ENCODE results near the gene MEGF11.

Gene MEGF11

DNA sequence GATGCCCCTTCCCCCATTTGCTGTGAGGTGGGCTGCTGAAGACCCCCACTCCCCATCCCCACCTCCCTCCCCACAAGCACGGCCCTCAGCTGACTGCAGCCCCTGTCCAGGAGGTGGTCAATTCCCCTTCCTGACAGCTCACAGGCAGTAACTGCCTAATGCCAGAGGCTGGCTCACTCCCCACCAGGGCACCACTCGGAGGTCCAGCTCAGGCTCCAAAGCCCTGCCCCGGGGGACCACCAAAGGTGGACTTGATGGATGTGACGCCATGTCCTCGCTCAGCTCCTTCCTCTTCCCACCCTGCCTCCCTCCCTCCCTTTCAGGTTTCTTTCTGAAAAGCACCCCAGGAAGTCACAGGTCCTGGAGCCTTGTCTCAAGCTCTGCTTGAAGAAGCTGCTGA is 82.8 kb downstream of the MEGF11 start:
- H3K79me2 ChIP-seq (ENCODE audit: insufficient read depth, low read length), result no peaks in the 10 kb centered on the region
- H3K4me2 ChIP-seq (ENCODE audit: low read depth, low read length, poor library complexity, severe bottlenecking), result no peak overlapping the region
- H2AFZ ChIP-seq (ENCODE audit: low read length), result peak overlapping the region; percentile 66; the same call in 1 of the 2 replicates
- no peaks in the 10 kb centered on the region for H3K36me3 ChIP-seq (ENCODE audit: insufficient read depth, low read length)
- H3F3A ChIP-seq (ENCODE audit: low read depth), result no peaks in the 10 kb centered on the region
- H3K27me3 ChIP-seq (ENCODE audit: insufficient read depth, low read length, poor library complexity, severe bottlenecking), result no peaks in the 10 kb centered on the region
- no peak overlapping the region for H3K9ac ChIP-seq (ENCODE audit: low read depth, low read length, poor library complexity, severe bottlenecking)
- no peak for TF ChIP-seq EZH2phosphoT487 (IDR thresholded peaks at IDR 0.05; ENCODE audit: borderline replicate concordance)
- H3K4me3 ChIP-seq (ENCODE audit: low read length, poor library complexity, severe bottlenecking), result no peak overlapping the region
- no peaks in the 10 kb centered on the region for H3K9me3 ChIP-seq (ENCODE audit: insufficient read depth, low read depth, low read length)
- no peaks in the 10 kb centered on the region for H3K9me2 ChIP-seq (replicated peaks; ENCODE audit: low read depth, low read length)
- peaks cover 23% of the 10 kb centered on the region for H3K4me1 ChIP-seq (ENCODE audit: insufficient read depth, low read length, poor library complexity, severe bottlenecking)
- no peaks in the 10 kb centered on the region for H4K20me1 ChIP-seq (ENCODE audit: insufficient read depth, low read length, poor library complexity, severe bottlenecking)

DNA sequence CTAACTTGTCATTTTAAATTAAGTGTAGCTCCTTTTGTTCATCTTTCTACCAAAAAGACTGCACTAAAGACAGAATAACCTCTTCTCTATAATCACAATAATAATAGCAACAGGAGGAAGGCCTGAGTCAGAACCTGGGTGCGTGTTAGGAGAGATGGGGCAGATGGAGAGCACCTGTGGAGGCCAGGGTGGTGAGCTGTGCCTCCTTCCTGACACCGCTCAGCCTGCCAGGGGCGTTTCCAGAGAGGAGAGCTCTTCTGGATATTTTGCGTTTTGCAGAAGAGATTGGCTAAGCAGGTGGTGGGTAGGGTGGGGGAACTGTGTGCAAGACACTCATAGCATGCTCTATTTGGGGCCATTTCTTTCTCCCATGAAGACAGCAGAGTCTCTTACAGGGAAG is 83.5 kb downstream of the MEGF11 start:
- Histone ChIP-seq H3K4me2 (ENCODE audit: low read depth, low read length, poor library complexity, severe bottlenecking) (no peak overlapping the region), H3F3A (ENCODE audit: low read depth) (no peaks in the 10 kb centered on the region), H3K9ac (ENCODE audit: low read depth, low read length, poor library complexity, severe bottlenecking) (peak overlapping the region; percentile 59), H3K9me3 (ENCODE audit: insufficient read depth, low read depth, low read length) (no peaks in the 10 kb centered on the region), H2AFZ (ENCODE audit: low read length) (no peak overlapping the region), H3K27me3 (ENCODE audit: insufficient read depth, low read length, poor library complexity, severe bottlenecking) (no peaks in the 10 kb centered on the region), H4K20me1 (ENCODE audit: insufficient read depth, low read length, poor library complexity, severe bottlenecking) (no peaks in the 10 kb centered on the region), H3K36me3 (ENCODE audit: insufficient read depth, low read length) (no peaks in the 10 kb centered on the region), H3K9me2 (replicated peaks; ENCODE audit: low read depth, low read length) (no peaks in the 10 kb centered on the region), H3K4me1 (ENCODE audit: insufficient read depth, low read length, poor library complexity, severe bottlenecking) (peaks cover 23% of the 10 kb centered on the region), H3K79me2 (ENCODE audit: insufficient read depth, low read length) (no peaks in the 10 kb centered on the region), H3K4me3 (ENCODE audit: low read length, poor library complexity, severe bottlenecking) (no peak overlapping the region)
- TF ChIP-seq EZH2phosphoT487 (IDR thresholded peaks at IDR 0.05; ENCODE audit: borderline replicate concordance), result no peak
- TF ChIP-seq, protein P1, sequence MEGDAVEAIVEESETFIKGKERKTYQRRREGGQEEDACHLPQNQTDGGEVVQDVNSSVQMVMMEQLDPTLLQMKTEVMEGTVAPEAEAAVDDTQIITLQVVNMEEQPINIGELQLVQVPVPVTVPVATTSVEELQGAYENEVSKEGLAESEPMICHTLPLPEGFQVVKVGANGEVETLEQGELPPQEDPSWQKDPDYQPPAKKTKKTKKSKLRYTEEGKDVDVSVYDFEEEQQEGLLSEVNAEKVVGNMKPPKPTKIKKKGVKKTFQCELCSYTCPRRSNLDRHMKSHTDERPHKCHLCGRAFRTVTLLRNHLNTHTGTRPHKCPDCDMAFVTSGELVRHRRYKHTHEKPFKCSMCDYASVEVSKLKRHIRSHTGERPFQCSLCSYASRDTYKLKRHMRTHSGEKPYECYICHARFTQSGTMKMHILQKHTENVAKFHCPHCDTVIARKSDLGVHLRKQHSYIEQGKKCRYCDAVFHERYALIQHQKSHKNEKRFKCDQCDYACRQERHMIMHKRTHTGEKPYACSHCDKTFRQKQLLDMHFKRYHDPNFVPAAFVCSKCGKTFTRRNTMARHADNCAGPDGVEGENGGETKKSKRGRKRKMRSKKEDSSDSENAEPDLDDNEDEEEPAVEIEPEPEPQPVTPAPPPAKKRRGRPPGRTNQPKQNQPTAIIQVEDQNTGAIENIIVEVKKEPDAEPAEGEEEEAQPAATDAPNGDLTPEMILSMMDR (conservative IDR thresholded peaks at IDR 0.05; ENCODE audit: low read length), result no peak

DNA sequence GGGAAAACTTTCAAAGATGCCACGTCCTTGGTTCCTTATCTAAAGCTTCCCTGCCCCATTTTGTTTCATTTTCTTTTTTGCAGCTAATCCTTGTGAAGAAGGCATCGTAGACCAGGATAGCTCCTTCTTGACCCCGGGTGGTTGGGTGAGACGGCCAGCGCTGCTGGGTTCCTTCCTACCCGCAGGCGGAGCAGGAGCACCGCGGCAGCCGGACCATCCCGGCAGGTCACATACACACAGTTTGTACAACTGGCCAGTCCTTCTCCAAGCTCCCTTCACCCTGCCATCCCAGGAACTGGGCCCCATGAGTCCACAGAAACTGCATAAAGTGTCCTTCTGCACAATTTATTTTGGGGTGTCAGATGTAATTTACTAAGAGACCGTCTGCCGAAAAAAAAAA is 83.9 kb downstream of the MEGF11 start:
- H3K4me2 ChIP-seq (ENCODE audit: low read depth, low read length, poor library complexity, severe bottlenecking), result peak overlapping the region; percentile 61
- H3K36me3 ChIP-seq (ENCODE audit: insufficient read depth, low read length), result no peaks in the 10 kb centered on the region
- H3K9me2 ChIP-seq (replicated peaks; ENCODE audit: low read depth, low read length), result no peaks in the 10 kb centered on the region
- H4K20me1 ChIP-seq (ENCODE audit: insufficient read depth, low read length, poor library complexity, severe bottlenecking), result no peaks in the 10 kb centered on the region
- no peaks in the 10 kb centered on the region for H3F3A ChIP-seq (ENCODE audit: low read depth)
- no peaks in the 10 kb centered on the region for H3K79me2 ChIP-seq (ENCODE audit: insufficient read depth, low read length)
- H2AFZ ChIP-seq (ENCODE audit: low read length), result 0 out of 2 replicates have a peak overlapping the region, but pooled peaks have one; percentile 52
- TF ChIP-seq EZH2phosphoT487 (IDR thresholded peaks at IDR 0.05; ENCODE audit: borderline replicate concordance), result no peak
- TF ChIP-seq, protein P1 (conservative IDR thresholded peaks at IDR 0.05; ENCODE audit: low read length), result no peak
- peak overlapping the region; percentile 20 for H3K4me3 ChIP-seq (ENCODE audit: low read length, poor library complexity, severe bottlenecking)
- no peaks in the 10 kb centered on the region for H3K27me3 ChIP-seq (ENCODE audit: insufficient read depth, low read length, poor library complexity, severe bottlenecking)
- H3K9me3 ChIP-seq (ENCODE audit: insufficient read depth, low read depth, low read length), result no peaks in the 10 kb centered on the region
- peaks cover 23% of the 10 kb centered on the region for H3K4me1 ChIP-seq (ENCODE audit: insufficient read depth, low read length, poor library complexity, severe bottlenecking)
- peak overlapping the region; percentile 59 for H3K9ac ChIP-seq (ENCODE audit: low read depth, low read length, poor library complexity, severe bottlenecking)

DNA sequence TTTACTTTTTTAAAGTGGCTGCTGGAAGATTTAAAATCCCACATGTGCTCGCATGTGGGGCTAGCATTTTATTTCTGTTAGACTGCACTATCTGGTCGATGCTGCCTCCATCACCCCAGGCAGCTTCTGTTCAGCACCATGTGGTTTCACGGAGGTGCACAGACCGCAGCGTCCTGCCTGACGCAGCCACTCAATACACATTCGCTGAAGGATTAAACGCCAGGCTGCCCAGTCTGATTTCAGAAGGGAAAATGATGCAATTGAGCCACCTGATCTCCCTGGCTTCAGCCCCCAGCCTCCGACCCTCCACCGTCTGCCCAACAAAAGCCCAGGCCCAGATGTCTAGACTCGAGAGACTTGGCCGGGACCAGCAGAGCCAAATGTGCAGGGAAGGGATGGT is 84.5 kb downstream of the MEGF11 start:
- Histone ChIP-seq H3K36me3 (ENCODE audit: insufficient read depth, low read length) (no peaks in the 10 kb centered on the region), H3K9me2 (replicated peaks; ENCODE audit: low read depth, low read length) (no peaks in the 10 kb centered on the region), H2AFZ (ENCODE audit: low read length) (0 out of 2 replicates have a peak overlapping the region, but pooled peaks have one; percentile 52), H3K9ac (ENCODE audit: low read depth, low read length, poor library complexity, severe bottlenecking) (peak overlapping the region; percentile 59), H3F3A (ENCODE audit: low read depth) (no peaks in the 10 kb centered on the region), H3K27me3 (ENCODE audit: insufficient read depth, low read length, poor library complexity, severe bottlenecking) (no peaks in the 10 kb centered on the region), H3K4me2 (ENCODE audit: low read depth, low read length, poor library complexity, severe bottlenecking) (peak overlapping the region; percentile 61), H3K9me3 (ENCODE audit: insufficient read depth, low read depth, low read length) (no peaks in the 10 kb centered on the region), H4K20me1 (ENCODE audit: insufficient read depth, low read length, poor library complexity, severe bottlenecking) (no peaks in the 10 kb centered on the region), H3K79me2 (ENCODE audit: insufficient read depth, low read length) (no peaks in the 10 kb centered on the region), H3K4me3 (ENCODE audit: low read length, poor library complexity, severe bottlenecking) (peak overlapping the region; percentile 20), H3K4me1 (ENCODE audit: insufficient read depth, low read length, poor library complexity, severe bottlenecking) (peaks cover 23% of the 10 kb centered on the region)
- TF ChIP-seq EZH2phosphoT487 (IDR thresholded peaks at IDR 0.05; ENCODE audit: borderline replicate concordance), result no peak
